ENCODE measurements around the gene MECP2.

DNA sequence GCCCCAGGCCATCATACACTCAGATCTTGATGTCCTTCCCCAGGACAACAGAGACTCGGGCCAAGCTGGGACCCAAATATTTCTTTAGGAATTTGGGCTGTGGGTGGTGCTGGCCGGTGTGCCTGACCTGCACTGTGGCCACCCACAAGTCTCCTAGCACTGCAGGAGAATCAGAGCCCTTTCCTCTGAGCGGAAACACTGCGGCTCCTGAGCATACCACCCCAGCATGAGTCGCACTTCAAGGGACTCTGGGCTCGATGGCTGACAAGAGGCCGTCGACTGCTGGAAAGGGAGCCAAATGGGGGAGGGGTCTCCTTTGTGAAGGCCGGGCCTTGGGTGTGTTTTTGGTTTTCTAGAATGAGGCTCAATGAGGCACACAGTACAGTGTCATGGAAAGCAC, 64.9 kb downstream of the MECP2 start:
- TF ChIP-seq POLR2A (IDR thresholded peaks at IDR 0.05) (no peak), CTCF (IDR thresholded peaks at IDR 0.05) (no peak), POLR2AphosphoS5 (IDR thresholded peaks at IDR 0.05) (no peak), EP300 (IDR thresholded peaks at IDR 0.05; ENCODE audit: low read depth) (no peak)
